K562 (cell line): ENCODE data around the gene TBL1X. TPM values are rescaled to one million over a fixed set of nuclear protein-coding genes. Genes with fewer than 3 reads are reported as not detected.

Source experiments
- ATAC-seq: fragments of 200-7000 bp; cut with Tn5 transposase; 3 replicates; pipeline ENCODE4 v1.9.1; 2020; ENCODE audit warnings: moderate library complexity
- BruUV-seq: library from RNA; stranded (reverse); fragments of 400-500 nt; replicated peaks from 2 replicates; lab custom pipeline; 2021; lab: Mats Ljungman, UMichigan
- CTCF ChIA-PET: fragments of 300-600 bp; formaldehyde crosslinking; extraction: SDS; loops from one replicate; lab custom pipeline; 2021; ENCODE audit warnings: low intra/inter-chr PET ratio; lab: Yijun Ruan, JAX
- POLR2A ChIA-PET: fragments of 300-600, 350-650 bp; sonication (Branson Sonifier 250); formaldehyde crosslinking; extraction: SDS; loops from one replicate; lab custom pipeline; 2021; ENCODE audit warnings: antibody characterized with exemption, inconsistent platforms; lab: Yijun Ruan, JAX
- DNase-seq, 4 experiments: peaks; one replicate each; pipeline versions ENCODE4 v3.0.0 to v3.0.0-alpha.2; 2011 to 2018; ENCODE audit warnings: low spot score in 3 of 4, mixed read lengths in 3 of 4; ENCODE audit errors: extremely low read depth in 1 of 4
- FAIRE-seq: peaks from 2 replicates; lab custom pipeline; 2011; peaks lifted over from hg19 to GRCh38; lab: Jason Lieb, UNC
- H2AFZ ChIP-seq: 2 replicates; pipeline ENCODE4 v1.6.0; 2011; ENCODE audit warnings: low read depth, low read length, control low read depth, inconsistent platforms
- H3K27ac ChIP-seq: fragments of 200-600 bp; 3 replicates; pipeline ENCODE4 v1.8.0; 2011; ENCODE audit warnings: low read depth, mild to moderate bottlenecking, control low read depth, inconsistent platforms, low read length, moderate library complexity, mixed read lengths; ENCODE audit errors: extremely low read depth
- H3K27me3 ChIP-seq, 2 experiments: fragments of 300-600 bp in 1 of 2; 2 replicates in 1 of 2; 3 replicates in 1 of 2; pipeline versions ENCODE4 v1.6.0 to v1.8.0; 2011; ENCODE audit warnings: inconsistent platforms in 2 of 2, low read length in 2 of 2, mild to moderate bottlenecking in 1 of 2, mixed read lengths in 1 of 2, moderate library complexity in 1 of 2; ENCODE audit not compliant: control insufficient read depth in 2 of 2, insufficient read depth in 2 of 2
- H3K36me3 ChIP-seq: fragments of 300-600 bp; 3 replicates; pipeline ENCODE4 v1.8.0; 2011; ENCODE audit warnings: mild to moderate bottlenecking, low read length, inconsistent platforms; ENCODE audit not compliant: control insufficient read depth, insufficient read depth
- H3K4me1 ChIP-seq, 2 experiments: fragments of 200-600 bp in 1 of 2; replicated peaks in 1 of 2; 2 replicates in 1 of 2; 3 replicates in 1 of 2; pipeline versions ENCODE4 v1.5.1 to v1.8.0; 2011; ENCODE audit warnings: inconsistent platforms in 2 of 2, low read length in 2 of 2, mild to moderate bottlenecking in 1 of 2, mixed read lengths in 1 of 2, moderate library complexity in 1 of 2; ENCODE audit not compliant: control insufficient read depth in 2 of 2, insufficient read depth in 2 of 2
- H3K4me2 ChIP-seq: 2 replicates; pipeline ENCODE4 v1.6.1; 2011; ENCODE audit warnings: low read length, control low read depth, inconsistent platforms, mixed read lengths; ENCODE audit not compliant: insufficient read depth
- H3K4me3 ChIP-seq: fragments of 200-600 bp; sonication (generic), shearing (Covaris generic); 2 replicates; pipeline ENCODE4 v1.5.1; 2016; ENCODE audit warnings: control low read depth, inconsistent platforms
- H3K79me2 ChIP-seq: fragments of 200-600 bp; 3 replicates; pipeline ENCODE4 v1.8.0; 2011; ENCODE audit warnings: low read length, inconsistent platforms; ENCODE audit not compliant: control insufficient read depth, insufficient read depth
- H3K9ac ChIP-seq, 2 experiments: 2 replicates each; pipeline versions ENCODE4 v1.6.0 to v1.6.1; 2011; ENCODE audit warnings: low read depth in 2 of 2, low read length in 2 of 2, control low read depth in 1 of 2, inconsistent platforms in 1 of 2, mild to moderate bottlenecking in 1 of 2, mixed read lengths in 1 of 2; ENCODE audit not compliant: insufficient read depth in 1 of 2
- H3K9me1 ChIP-seq: one replicate; pipeline ENCODE4 v1.6.0; 2011; ENCODE audit warnings: inconsistent platforms, mild to moderate bottlenecking, low read length, moderate library complexity; ENCODE audit not compliant: control insufficient read depth, insufficient read depth
- H3K9me3 ChIP-seq: replicated peaks from 2 replicates; pipeline ENCODE4 v1.5.1; 2011; ENCODE audit warnings: low read depth, low read length, inconsistent platforms; ENCODE audit not compliant: control insufficient read depth, insufficient read depth
- H4K20me1 ChIP-seq: replicated peaks from 2 replicates; pipeline ENCODE4 v1.6.1; 2011; ENCODE audit warnings: low read length, inconsistent platforms, mixed read lengths; ENCODE audit not compliant: control insufficient read depth, insufficient read depth
- BRD9 ChIP-seq: fragments of 450-650 bp; IDR thresholded peaks from 2 replicates; pipeline ENCODE4 v1.6.1; 2018; ENCODE audit warnings: low read depth; ENCODE audit not compliant: partially characterized antibody
- WGBS: fragments of 100-300 bp; shearing (Covaris generic); methylation state at CpG from one replicate; pipeline ENCODE4 v1.1.6; 2016; ENCODE audit warnings: low coverage, mixed read lengths; ENCODE audit not compliant: insufficient coverage; ENCODE audit errors: missing lambda C conversion rate; 5-methylcytosine and 5-hydroxymethylcytosine counted together
- in situ Hi-C: fragments of 300-500 bp; cut with MboI; formaldehyde crosslinking; loops from 4 replicates; pipeline ENCODE4 v1.15.0; 2018; ENCODE audit warnings: inconsistent platforms, mixed read lengths
- intact Hi-C: fragments of 100-400 bp; cut with micrococcal nuclease; formaldehyde crosslinking; loops from 2 replicates; pipeline ENCODE4 v1.14.2; 2022
- polyA plus RNA-seq, 8 experiments: library from polyadenylated mRNA; depleted of rRNA in 4 of 8; stranded (reverse) in 5 of 8; unstranded in 3 of 8; fragments of >200 nt; fragmentation: Nextera tagmentation in 2 of 8; fragmentation: Illumina TruSeq in 1 of 8; extraction: Ambion mirVana in 2 of 8; extraction: Trizol in 1 of 8; gene quantifications; 2 replicates each; pipeline versions ENCODE4 v1.2.1 to v1.2.3, GENCODE V29; 2011 to 2014; ENCODE audit warnings: inconsistent platforms in 1 of 8, missing spikeins in 1 of 8
- total RNA-seq, 7 experiments: library from RNA; depleted of rRNA in 6 of 7; stranded (reverse); fragments of >200 nt in 6 of 7; fragmentation: Illumina TruSeq in 2 of 7; extraction: Trizol in 2 of 7; gene quantifications; 2 replicates each; pipeline versions ENCODE4 v1.2.1 to v1.2.3, GENCODE V29; 2011 to 2021; ENCODE audit warnings: low replicate concordance in 1 of 7
- TF ChIP-seq, protein P1 (sequence below): fragments of 450-650 bp; IDR thresholded peaks from 2 replicates; pipeline ENCODE4 v1.6.1; 2016; ENCODE audit warnings: borderline replicate concordance

Gene TBL1X
- total and polyA plus RNA-seq, 9 of the 15 experiments (the other 6 are each of a cell fraction or from before 2014, with no cell fraction given): 6.0 to 49.6 (median 19.7) TPM

DNA sequence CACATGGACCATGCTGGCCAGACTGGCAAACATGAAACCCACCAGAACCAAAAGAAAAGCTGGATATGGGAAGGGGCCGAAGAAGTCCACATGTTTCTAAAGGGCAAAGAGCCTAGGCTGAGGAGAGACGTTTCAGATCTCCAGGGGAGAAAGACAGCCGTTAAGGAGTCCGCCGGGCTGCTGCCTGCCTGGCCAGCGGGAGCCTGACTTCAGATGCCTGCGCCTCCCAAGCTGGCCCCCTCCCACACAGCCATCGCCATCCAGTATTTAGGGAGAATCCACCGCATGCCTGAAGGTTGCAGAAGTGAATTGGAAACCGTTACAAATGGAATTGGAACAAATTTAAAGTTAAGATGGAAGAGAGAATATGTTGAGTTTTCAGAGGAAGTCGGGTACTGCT lies 2.9 kb downstream of the TBL1X start:
- DNase-seq: peak in 1 of 4 experiments; percentile 20
- Histone ChIP-seq H3K4me2 (peak overlapping the region; percentile 49), H3K9me1 (no peaks in the 10 kb centered on the region), H3K27ac (no peak overlapping the region), H3K36me3 (peaks cover 26% of the 10 kb centered on the region; the same call in 2 of the 3 replicates), H2AFZ (no peak overlapping the region), H3K4me1 (peaks cover 34 to 37% of the 10 kb centered on the region in 2 experiments; a peak in 4 of 5 replicates), H3K79me2 (peaks cover 68% of the 10 kb centered on the region), H3K9me3 (no peaks in the 10 kb centered on the region), H4K20me1 (peaks cover 13% of the 10 kb centered on the region; the same call in 1 of the 2 replicates), H3K27me3 (no peaks in the 10 kb centered on the region), H3K9ac (peak overlapping the region in 1 of 2 experiments; percentile 87; a peak in 3 of 4 replicates), H3K4me3 (peak overlapping the region; percentile 68; the same call in 1 of the 2 replicates)
- no peak for ATAC-seq
- no TSS peak for BruUV-seq
- TF ChIP-seq, protein P1, sequence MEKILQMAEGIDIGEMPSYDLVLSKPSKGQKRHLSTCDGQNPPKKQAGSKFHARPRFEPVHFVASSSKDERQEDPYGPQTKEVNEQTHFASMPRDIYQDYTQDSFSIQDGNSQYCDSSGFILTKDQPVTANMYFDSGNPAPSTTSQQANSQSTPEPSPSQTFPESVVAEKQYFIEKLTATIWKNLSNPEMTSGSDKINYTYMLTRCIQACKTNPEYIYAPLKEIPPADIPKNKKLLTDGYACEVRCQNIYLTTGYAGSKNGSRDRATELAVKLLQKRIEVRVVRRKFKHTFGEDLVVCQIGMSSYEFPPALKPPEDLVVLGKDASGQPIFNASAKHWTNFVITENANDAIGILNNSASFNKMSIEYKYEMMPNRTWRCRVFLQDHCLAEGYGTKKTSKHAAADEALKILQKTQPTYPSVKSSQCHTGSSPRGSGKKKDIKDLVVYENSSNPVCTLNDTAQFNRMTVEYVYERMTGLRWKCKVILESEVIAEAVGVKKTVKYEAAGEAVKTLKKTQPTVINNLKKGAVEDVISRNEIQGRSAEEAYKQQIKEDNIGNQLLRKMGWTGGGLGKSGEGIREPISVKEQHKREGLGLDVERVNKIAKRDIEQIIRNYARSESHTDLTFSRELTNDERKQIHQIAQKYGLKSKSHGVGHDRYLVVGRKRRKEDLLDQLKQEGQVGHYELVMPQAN: no peak
- TF ChIP-seq BRD9: no peak
- POLR2A ChIA-PET: interaction anchor here (1.6 kb wide), 1 partner anchor 15 kb away, joined by 5 read pairs; no protein-coding TSS in a partner anchor
- CTCF ChIA-PET: no interaction called here
- intact Hi-C loops: loop anchor here (10.0 kb wide), 1 partner anchor 177 kb away; no protein-coding TSS in a partner anchor
- no peak for FAIRE-seq
- in situ Hi-C loops: no loop called here
- WGBS: 32% methylated on average over 5 of the region's 11 CpGs
